Measurements from ENCODE around the gene CCDC192.

- TF ChIP-seq, protein P1, sequence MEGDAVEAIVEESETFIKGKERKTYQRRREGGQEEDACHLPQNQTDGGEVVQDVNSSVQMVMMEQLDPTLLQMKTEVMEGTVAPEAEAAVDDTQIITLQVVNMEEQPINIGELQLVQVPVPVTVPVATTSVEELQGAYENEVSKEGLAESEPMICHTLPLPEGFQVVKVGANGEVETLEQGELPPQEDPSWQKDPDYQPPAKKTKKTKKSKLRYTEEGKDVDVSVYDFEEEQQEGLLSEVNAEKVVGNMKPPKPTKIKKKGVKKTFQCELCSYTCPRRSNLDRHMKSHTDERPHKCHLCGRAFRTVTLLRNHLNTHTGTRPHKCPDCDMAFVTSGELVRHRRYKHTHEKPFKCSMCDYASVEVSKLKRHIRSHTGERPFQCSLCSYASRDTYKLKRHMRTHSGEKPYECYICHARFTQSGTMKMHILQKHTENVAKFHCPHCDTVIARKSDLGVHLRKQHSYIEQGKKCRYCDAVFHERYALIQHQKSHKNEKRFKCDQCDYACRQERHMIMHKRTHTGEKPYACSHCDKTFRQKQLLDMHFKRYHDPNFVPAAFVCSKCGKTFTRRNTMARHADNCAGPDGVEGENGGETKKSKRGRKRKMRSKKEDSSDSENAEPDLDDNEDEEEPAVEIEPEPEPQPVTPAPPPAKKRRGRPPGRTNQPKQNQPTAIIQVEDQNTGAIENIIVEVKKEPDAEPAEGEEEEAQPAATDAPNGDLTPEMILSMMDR (IDR thresholded peaks at IDR 0.05): no peak
- TF ChIP-seq EP300 (IDR thresholded peaks at IDR 0.05): no peak
Observed at GRCh38 chr5:127960270-127960691, 257.1 kb downstream of the CCDC192 start.

All from tibial nerve (tissue), 4 donors.